Measurements from ENCODE around the gene LSMEM2. TPM values are rescaled to one million over a fixed set of nuclear protein-coding genes. Genes with fewer than 3 reads are reported as not detected.

The LSMEM2 gene
- total RNA-seq, 2 experiments from 2014 or later: 0.22 TPM; not detected in 1

GRCh38 chr3:50256978-50257890, 21.7 kb upstream of the LSMEM2 start:
- Histone ChIP-seq H3K4me3 (ENCODE audit: low read length) (no peak overlapping the region), H3K4me1 (ENCODE audit: insufficient read depth, low read length) (peaks cover 37% of the 10 kb centered on the region), H3K9me3 (ENCODE audit: control insufficient read depth in 1 of 2, insufficient read depth in 1 of 2, low read length in 2 of 2) (no peaks in the 10 kb centered on the region), H3K27me3 (ENCODE audit: control insufficient read depth in 1 of 2, insufficient read depth in 2 of 2, low read length in 2 of 2) (no peaks in the 10 kb centered on the region), H3K27ac (ENCODE audit: low read depth in 1 of 2, low read length in 2 of 2) (no peak overlapping the region), H3K36me3 (ENCODE audit: insufficient read depth, low read length) (peaks cover 67% of the 10 kb centered on the region)
- Mint-ChIP-seq H3K27me3 (no peaks in the 10 kb centered on the region), H3K9me3 (no peaks in the 10 kb centered on the region), H3K27ac (peak overlapping the region; percentile 50), H3K4me3 (peak overlapping the region; percentile 27), H3K4me1 (ENCODE audit: low read depth) (peaks cover 8% of the 10 kb centered on the region), H3K36me3 (ENCODE audit: low read depth) (peaks cover 66% of the 10 kb centered on the region)
- DNase-seq: peak in 6 of 14 experiments; percentile 28 to 58 (median 41)
- CTCF ChIA-PET: interaction anchor here (1.2 to 2.3 kb wide), 3 partner anchors 11 to 31 kb away, joined by 3 to 11 read pairs (median 4); no protein-coding TSS in a partner anchor
- TF ChIP-seq CTCF (IDR thresholded peaks at IDR 0.05): peak; percentile 47
- intact Hi-C loops (cut with DNase I, micrococcal nuclease): loop anchor here in 1 of 2 experiments (5.0 kb wide), 1 partner anchor 1405 kb away; no protein-coding TSS in a partner anchor
- POLR2A ChIA-PET: interaction anchor here (1.3 to 2.3 kb wide), 2 partner anchors 11 to 22 kb away, joined by 5 to 9 read pairs; partner anchors contain the start of gene GNAI2
- ATAC-seq (ENCODE audit: poor library complexity): no peak

GRCh38 chr3:50258029-50258680, 20.7 kb upstream of the LSMEM2 start:
- H3K36me3 Mint-ChIP-seq (ENCODE audit: low read depth): peaks cover 64% of the 10 kb centered on the region
- intact Hi-C loops (cut with DNase I, micrococcal nuclease): loop anchor here in 1 of 2 experiments (5.0 kb wide), 1 partner anchor 1404 kb away; no protein-coding TSS in a partner anchor
- ATAC-seq (ENCODE audit: poor library complexity): no peak

More at GRCh38 chr3:50258029-50258680, 20.7 kb upstream of the LSMEM2 start:
- Histone ChIP-seq H3K27ac (ENCODE audit: low read depth in 1 of 2, low read length in 2 of 2) (no peak overlapping the region), H3K4me3 (ENCODE audit: low read length) (no peak overlapping the region), H3K9me3 (ENCODE audit: control insufficient read depth in 1 of 2, insufficient read depth in 1 of 2, low read length in 2 of 2) (no peaks in the 10 kb centered on the region), H3K27me3 (ENCODE audit: control insufficient read depth in 1 of 2, insufficient read depth in 2 of 2, low read length in 2 of 2) (no peaks in the 10 kb centered on the region), H3K36me3 (ENCODE audit: insufficient read depth, low read length) (peaks cover 58% of the 10 kb centered on the region), H3K4me1 (ENCODE audit: insufficient read depth, low read length) (peaks cover 31% of the 10 kb centered on the region)
- peaks cover 8% of the 10 kb centered on the region for H3K4me1 Mint-ChIP-seq (ENCODE audit: low read depth)
- H3K9me3 Mint-ChIP-seq: no peaks in the 10 kb centered on the region
- ChIA-PET CTCF (interaction anchor here (1.0 kb wide), 1 partner anchor 12 kb away, joined by 4 read pairs; no protein-coding TSS in a partner anchor), POLR2A (interaction anchor here (1.1 to 2.5 kb wide), 2 partner anchors 11 to 23 kb away, joined by 3 to 10 read pairs; partner anchors contain the start of gene GNAI2)
- no peak for TF ChIP-seq CTCF (IDR thresholded peaks at IDR 0.05)
- peak overlapping the region; percentile 51 for H3K27ac Mint-ChIP-seq
- no peak for DNase-seq
- no peak overlapping the region for H3K4me3 Mint-ChIP-seq
- H3K27me3 Mint-ChIP-seq: no peaks in the 10 kb centered on the region

Measured in CD4-positive, alpha-beta T cell (primary cell).